Measurements from ENCODE around the gene XPC. TPM values are rescaled to one million over a fixed set of nuclear protein-coding genes. Genes with fewer than 3 reads are reported as not detected.
A peak's percentile ranks its signal among the peaks of the same experiment; 100 is the strongest.

Gene XPC
- polyA plus RNA-seq, 3 donors: 13.4 to 22.0 (median 15.5) TPM

DNA sequence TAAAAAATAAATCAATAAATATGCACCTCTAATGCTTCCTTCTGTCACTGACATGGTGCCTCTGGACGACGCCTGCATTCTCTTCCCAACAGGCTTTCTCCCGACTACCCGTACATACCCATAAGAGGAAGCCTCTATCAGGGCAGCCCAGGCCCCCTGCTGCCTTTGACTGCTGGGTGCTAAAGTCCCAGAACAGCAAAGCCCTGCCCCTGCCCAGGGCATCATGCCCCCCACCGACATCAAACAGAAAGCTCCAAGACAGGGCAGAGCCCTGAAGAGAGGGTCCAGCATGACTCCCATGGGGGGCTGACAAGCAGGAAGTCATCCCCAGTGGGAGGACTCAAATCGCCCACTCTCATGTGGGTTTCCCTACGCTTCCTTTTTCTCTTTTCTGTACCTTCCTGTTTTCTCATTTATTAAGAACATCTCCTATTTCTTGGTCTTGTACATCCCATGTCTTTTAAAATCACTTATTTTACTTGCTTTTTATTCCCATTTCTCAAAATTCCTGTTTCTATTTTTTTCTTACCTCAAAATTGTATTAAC, 23.4 kb downstream of the XPC start:
- Histone ChIP-seq H3K4me2 (replicated peaks; ENCODE audit: extremely low read depth, low read length, poor library complexity, severe bottlenecking) (no peak overlapping the region), H3K27ac (ENCODE audit: low read depth in 1 of 2, low read length in 2 of 2) (no peak overlapping the region), H3K79me2 (ENCODE audit: insufficient read depth, low read length) (no peaks in the 10 kb centered on the region), H3K27me3 (ENCODE audit: control insufficient read depth in 2 of 2, insufficient read depth in 2 of 2, low read length in 2 of 2) (no peaks in the 10 kb centered on the region), H3K36me3 (replicated peaks in 1 of 2; ENCODE audit: control insufficient read depth in 1 of 2, insufficient read depth in 2 of 2, low read length in 2 of 2) (peaks cover 54 to 81% of the 10 kb centered on the region in 2 donors), H3K9ac (ENCODE audit: insufficient read depth, low read length, poor library complexity, severe bottlenecking) (no peak overlapping the region), H2AFZ (ENCODE audit: insufficient read depth, low read depth, low read length, poor library complexity, severe bottlenecking) (no peak overlapping the region), H3K4me1 (ENCODE audit: control insufficient read depth in 1 of 2, insufficient read depth in 2 of 2, low read length in 2 of 2) (no peaks in the 10 kb centered on the region), H3K4me3 (replicated peaks in 1 of 3; ENCODE audit: low read depth in 2 of 3, low read length in 3 of 3) (no peak overlapping the region), H3K9me3 (replicated peaks in 1 of 2; ENCODE audit: control insufficient read depth in 1 of 2, insufficient read depth in 1 of 2, low read length in 2 of 2) (no peaks in the 10 kb centered on the region), H4K20me1 (ENCODE audit: insufficient read depth, low read length) (no peaks in the 10 kb centered on the region)
- peaks cover 77 to 79% of the 10 kb centered on the region in 2 donors for H3K36me3 Mint-ChIP-seq
- peaks cover 2% of the 10 kb centered on the region for H3K4me1 Mint-ChIP-seq
- DNase-seq: no peak
- peaks cover 0 to 1% (median 0%) of the 10 kb centered on the region in 7 donors for H3K9me3 Mint-ChIP-seq
- H3K27me3 Mint-ChIP-seq (ENCODE audit: low read depth in 3 of 3): peaks cover 0 to under 1% (median 0%) of the 10 kb centered on the region in 3 donors
- WGBS (ENCODE audit: insufficient coverage): 72% methylated on average over 7 of the region's 7 CpGs
- intact Hi-C loops (cut with micrococcal nuclease): no loop called here
- H3K4me3 Mint-ChIP-seq: no peak overlapping the region
- TF ChIP-seq, protein P1, sequence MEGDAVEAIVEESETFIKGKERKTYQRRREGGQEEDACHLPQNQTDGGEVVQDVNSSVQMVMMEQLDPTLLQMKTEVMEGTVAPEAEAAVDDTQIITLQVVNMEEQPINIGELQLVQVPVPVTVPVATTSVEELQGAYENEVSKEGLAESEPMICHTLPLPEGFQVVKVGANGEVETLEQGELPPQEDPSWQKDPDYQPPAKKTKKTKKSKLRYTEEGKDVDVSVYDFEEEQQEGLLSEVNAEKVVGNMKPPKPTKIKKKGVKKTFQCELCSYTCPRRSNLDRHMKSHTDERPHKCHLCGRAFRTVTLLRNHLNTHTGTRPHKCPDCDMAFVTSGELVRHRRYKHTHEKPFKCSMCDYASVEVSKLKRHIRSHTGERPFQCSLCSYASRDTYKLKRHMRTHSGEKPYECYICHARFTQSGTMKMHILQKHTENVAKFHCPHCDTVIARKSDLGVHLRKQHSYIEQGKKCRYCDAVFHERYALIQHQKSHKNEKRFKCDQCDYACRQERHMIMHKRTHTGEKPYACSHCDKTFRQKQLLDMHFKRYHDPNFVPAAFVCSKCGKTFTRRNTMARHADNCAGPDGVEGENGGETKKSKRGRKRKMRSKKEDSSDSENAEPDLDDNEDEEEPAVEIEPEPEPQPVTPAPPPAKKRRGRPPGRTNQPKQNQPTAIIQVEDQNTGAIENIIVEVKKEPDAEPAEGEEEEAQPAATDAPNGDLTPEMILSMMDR (IDR thresholded peaks at IDR 0.05): no peak
- H3K27ac Mint-ChIP-seq: peak overlapping the region in 4 of 7 donors; percentile 34 to 72 (median 66)

GRCh38 chr3:14154276-14154675, 24.1 kb downstream of the XPC start:
- H3K4me3 Mint-ChIP-seq: no peak overlapping the region
- DNase-seq: no peak
- H4K20me1 ChIP-seq (ENCODE audit: insufficient read depth, low read length): no peaks in the 10 kb centered on the region
- no peak overlapping the region for H3K4me3 ChIP-seq (replicated peaks in 1 of 3; ENCODE audit: low read depth in 2 of 3, low read length in 3 of 3)
- TF ChIP-seq, protein P1 (IDR thresholded peaks at IDR 0.05): no peak
- H3K36me3 ChIP-seq (replicated peaks in 1 of 2; ENCODE audit: control insufficient read depth in 1 of 2, insufficient read depth in 2 of 2, low read length in 2 of 2): peaks cover 48 to 76% of the 10 kb centered on the region in 2 donors
- peaks cover 72 to 74% of the 10 kb centered on the region in 2 donors for H3K36me3 Mint-ChIP-seq
- H2AFZ ChIP-seq (ENCODE audit: insufficient read depth, low read depth, low read length, poor library complexity, severe bottlenecking): no peak overlapping the region
- H3K9me3 ChIP-seq (replicated peaks in 1 of 2; ENCODE audit: control insufficient read depth in 1 of 2, insufficient read depth in 1 of 2, low read length in 2 of 2): no peaks in the 10 kb centered on the region
- H3K4me1 Mint-ChIP-seq: peaks cover 2% of the 10 kb centered on the region
- intact Hi-C loops (cut with micrococcal nuclease): no loop called here
- H3K4me2 ChIP-seq (replicated peaks; ENCODE audit: extremely low read depth, low read length, poor library complexity, severe bottlenecking): no peak overlapping the region
- no peaks in the 10 kb centered on the region for H3K4me1 ChIP-seq (ENCODE audit: control insufficient read depth in 1 of 2, insufficient read depth in 2 of 2, low read length in 2 of 2)
- no peaks in the 10 kb centered on the region for H3K79me2 ChIP-seq (ENCODE audit: insufficient read depth, low read length)
- no peak overlapping the region for H3K27ac ChIP-seq (ENCODE audit: low read depth in 1 of 2, low read length in 2 of 2)
- H3K27me3 ChIP-seq (ENCODE audit: control insufficient read depth in 2 of 2, insufficient read depth in 2 of 2, low read length in 2 of 2): no peaks in the 10 kb centered on the region
- H3K9me3 Mint-ChIP-seq: peaks cover 0 to 1% (median 0%) of the 10 kb centered on the region in 7 donors
- peak overlapping the region in 3 of 7 donors; percentile 5 to 65 (median 9) for H3K27ac Mint-ChIP-seq
- WGBS (ENCODE audit: insufficient coverage): 100% methylated on average over 2 of the region's 5 CpGs
- H3K27me3 Mint-ChIP-seq (ENCODE audit: low read depth in 3 of 3): peaks cover 0 to 2% (median 0%) of the 10 kb centered on the region in 3 donors
- H3K9ac ChIP-seq (ENCODE audit: insufficient read depth, low read length, poor library complexity, severe bottlenecking): no peak overlapping the region

Measured in CD14-positive monocyte (primary cell).